HEK293T (cell line): ENCODE results near the gene INPP5A.

Experiments
- CTCF ChIA-PET: fragments of 350-600 bp; formaldehyde crosslinking; extraction: SDS; loops from one replicate; lab custom pipeline; 2021; ENCODE audit warnings: antibody characterized with exemption, inconsistent platforms; lab: Yijun Ruan, JAX
- POLR2A ChIA-PET: fragments of 350-600 bp; formaldehyde crosslinking; extraction: SDS; loops from one replicate; lab custom pipeline; 2020; ENCODE audit warnings: antibody characterized with exemption, inconsistent platforms; lab: Yijun Ruan, JAX
- DNase-seq: peaks from one replicate; pipeline ENCODE4 v3.0.0; 2012; ENCODE audit warnings: mixed read lengths; ENCODE audit errors: extremely low spot score
- ARNT ChIP-seq: fragments of 450-650 bp; IDR thresholded peaks from 2 replicates; pipeline ENCODE4 v1.6.1; 2017; ENCODE audit warnings: mild to moderate bottlenecking
- BHLHE40 ChIP-seq: fragments of 450-650 bp; IDR thresholded peaks from 2 replicates; pipeline ENCODE4 v1.6.1; 2016; ENCODE audit warnings: mild to moderate bottlenecking, moderate library complexity, borderline replicate concordance
- CTBP1 ChIP-seq: fragments of 450-650 bp; IDR thresholded peaks from 2 replicates; pipeline ENCODE4 v1.6.1; 2016; ENCODE audit warnings: borderline replicate concordance
- ELF4 ChIP-seq: fragments of 450-650 bp; IDR thresholded peaks from 2 replicates; pipeline ENCODE4 v1.6.1; 2017; ENCODE audit warnings: antibody characterized with exemption
- FOXA1 ChIP-seq: fragments of 450-650 bp; IDR thresholded peaks from 2 replicates; pipeline ENCODE4 v1.6.1; 2016; ENCODE audit warnings: mild to moderate bottlenecking
- FOXK2 ChIP-seq: fragments of 450-650 bp; IDR thresholded peaks from 2 replicates; pipeline ENCODE4 v1.6.1; 2016; ENCODE audit warnings: mild to moderate bottlenecking
- FOXM1 ChIP-seq: fragments of 450-650 bp; IDR thresholded peaks from 2 replicates; pipeline ENCODE4 v1.6.1; 2017; ENCODE audit warnings: mild to moderate bottlenecking, borderline replicate concordance
- HDGF ChIP-seq: fragments of 450-650 bp; IDR thresholded peaks from 2 replicates; pipeline ENCODE4 v1.6.1; 2017; ENCODE audit warnings: antibody characterized with exemption, borderline replicate concordance
- L3MBTL2 ChIP-seq: fragments of 450-650 bp; conservative IDR thresholded peaks from 2 replicates; pipeline ENCODE4 v1.6.1; 2016; ENCODE audit warnings: mild to moderate bottlenecking
- LEF1 ChIP-seq: fragments of 450-650 bp; IDR thresholded peaks from 2 replicates; pipeline ENCODE4 v1.6.1; 2017; ENCODE audit warnings: mild to moderate bottlenecking, borderline replicate concordance
- NFRKB ChIP-seq: fragments of 450-650 bp; IDR thresholded peaks from 2 replicates; pipeline ENCODE4 v1.6.1; 2016; ENCODE audit warnings: mild to moderate bottlenecking, moderate library complexity
- SP1 ChIP-seq: fragments of 450-650 bp; IDR thresholded peaks from 2 replicates; pipeline ENCODE4 v1.6.1; 2017
- SUZ12 ChIP-seq: fragments of 450-650 bp; IDR thresholded peaks from 2 replicates; pipeline ENCODE4 v1.6.1; 2016; ENCODE audit warnings: mild to moderate bottlenecking
- TARDBP ChIP-seq: fragments of 450-650 bp; IDR thresholded peaks from 2 replicates; pipeline ENCODE4 v1.6.1; 2016
- ZNF384 ChIP-seq: fragments of 450-650 bp; IDR thresholded peaks from 2 replicates; pipeline ENCODE4 v1.6.1; 2016
- TF ChIP-seq, protein P1 (sequence below): fragments of 450-650 bp; IDR thresholded peaks from 2 replicates; pipeline ENCODE4 v1.6.1; 2016

The INPP5A gene

DNA sequence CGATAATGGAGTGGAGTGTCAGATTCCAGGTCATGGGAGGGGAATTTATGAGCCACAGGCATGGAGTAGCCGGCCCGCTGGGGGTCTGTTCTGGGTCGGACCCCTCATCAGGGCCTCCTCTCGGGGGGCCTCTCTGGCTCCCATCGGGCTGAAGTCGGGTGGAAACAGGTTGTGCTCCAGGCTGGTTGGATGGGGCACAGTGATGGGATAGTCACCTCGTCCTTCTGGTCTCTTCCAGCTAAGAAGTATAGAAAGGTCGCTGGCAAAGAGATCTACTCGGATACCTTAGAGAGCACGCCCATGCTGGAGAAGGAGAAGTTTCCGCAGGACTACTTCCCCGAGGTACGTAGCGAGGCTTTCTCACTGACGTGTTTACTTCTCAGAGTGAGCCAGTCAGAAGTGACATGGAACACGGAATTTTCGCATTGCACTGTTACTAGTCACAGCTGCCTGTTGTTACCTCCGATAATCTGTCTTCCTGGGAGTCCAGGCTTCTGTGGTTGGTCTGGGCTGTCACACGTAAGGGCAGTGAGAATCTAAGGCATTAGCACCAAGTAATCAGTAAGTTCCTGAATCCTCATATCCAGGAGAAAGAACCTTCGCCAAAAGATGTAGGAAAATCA, 160.1 kb downstream of the INPP5A start:
- TF ChIP-seq ZNF384, result no peak
- no peak for TF ChIP-seq BHLHE40
- no peak for TF ChIP-seq FOXM1
- no peak for TF ChIP-seq CTBP1
- no peak for TF ChIP-seq SP1
- TF ChIP-seq TARDBP, result no peak
- no peak for TF ChIP-seq LEF1
- ChIA-PET CTCF (interaction anchor here (1.3 kb wide), 1 partner anchor 12 kb away, joined by 6 read pairs; no protein-coding TSS in a partner anchor), POLR2A (no interaction called here)
- no peak for DNase-seq

DNA sequence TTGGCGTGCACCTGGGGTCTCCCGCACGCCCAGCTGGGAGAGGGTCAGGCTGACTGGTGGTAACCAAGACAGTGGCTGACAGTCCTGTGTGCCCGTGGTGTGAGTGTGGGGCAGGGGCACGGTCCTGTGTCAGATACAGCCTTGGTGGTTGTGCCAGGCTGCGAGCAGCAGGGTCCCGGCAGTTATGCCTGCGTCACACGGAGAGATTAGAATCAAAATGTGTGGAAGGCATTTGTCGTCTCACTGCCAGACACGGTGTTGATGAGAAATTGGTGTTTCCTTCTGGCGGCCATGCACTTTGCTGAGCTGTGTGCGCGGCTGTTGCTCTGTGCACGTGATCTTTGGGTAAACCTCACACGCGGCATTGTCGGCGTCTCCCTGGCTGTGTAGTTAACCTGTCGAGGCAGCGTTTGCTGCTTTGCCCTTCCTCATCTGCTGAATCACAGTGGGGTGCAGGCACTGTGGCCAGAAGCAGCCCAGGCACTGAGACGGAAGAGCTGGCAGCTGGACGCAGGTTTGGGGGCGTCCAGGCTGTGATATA, 160.7 kb downstream of the INPP5A start:
- ChIA-PET CTCF (no interaction called here), POLR2A (no interaction called here)
- DNase-seq, result no peak
- TF ChIP-seq FOXK2, result no peak
- TF ChIP-seq, protein P1, sequence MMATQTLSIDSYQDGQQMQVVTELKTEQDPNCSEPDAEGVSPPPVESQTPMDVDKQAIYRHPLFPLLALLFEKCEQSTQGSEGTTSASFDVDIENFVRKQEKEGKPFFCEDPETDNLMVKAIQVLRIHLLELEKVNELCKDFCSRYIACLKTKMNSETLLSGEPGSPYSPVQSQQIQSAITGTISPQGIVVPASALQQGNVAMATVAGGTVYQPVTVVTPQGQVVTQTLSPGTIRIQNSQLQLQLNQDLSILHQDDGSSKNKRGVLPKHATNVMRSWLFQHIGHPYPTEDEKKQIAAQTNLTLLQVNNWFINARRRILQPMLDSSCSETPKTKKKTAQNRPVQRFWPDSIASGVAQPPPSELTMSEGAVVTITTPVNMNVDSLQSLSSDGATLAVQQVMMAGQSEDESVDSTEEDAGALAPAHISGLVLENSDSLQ, result no peak
- no peak for TF ChIP-seq SP1
- no peak for TF ChIP-seq SUZ12
- no peak for TF ChIP-seq TARDBP
- no peak for TF ChIP-seq CTBP1
- TF ChIP-seq ZNF384, result no peak
- no peak for TF ChIP-seq FOXM1
- no peak for TF ChIP-seq ARNT
- no peak for TF ChIP-seq LEF1
- TF ChIP-seq BHLHE40, result no peak
- no peak for TF ChIP-seq FOXA1
- no peak for TF ChIP-seq NFRKB
- TF ChIP-seq L3MBTL2, result no peak

DNA sequence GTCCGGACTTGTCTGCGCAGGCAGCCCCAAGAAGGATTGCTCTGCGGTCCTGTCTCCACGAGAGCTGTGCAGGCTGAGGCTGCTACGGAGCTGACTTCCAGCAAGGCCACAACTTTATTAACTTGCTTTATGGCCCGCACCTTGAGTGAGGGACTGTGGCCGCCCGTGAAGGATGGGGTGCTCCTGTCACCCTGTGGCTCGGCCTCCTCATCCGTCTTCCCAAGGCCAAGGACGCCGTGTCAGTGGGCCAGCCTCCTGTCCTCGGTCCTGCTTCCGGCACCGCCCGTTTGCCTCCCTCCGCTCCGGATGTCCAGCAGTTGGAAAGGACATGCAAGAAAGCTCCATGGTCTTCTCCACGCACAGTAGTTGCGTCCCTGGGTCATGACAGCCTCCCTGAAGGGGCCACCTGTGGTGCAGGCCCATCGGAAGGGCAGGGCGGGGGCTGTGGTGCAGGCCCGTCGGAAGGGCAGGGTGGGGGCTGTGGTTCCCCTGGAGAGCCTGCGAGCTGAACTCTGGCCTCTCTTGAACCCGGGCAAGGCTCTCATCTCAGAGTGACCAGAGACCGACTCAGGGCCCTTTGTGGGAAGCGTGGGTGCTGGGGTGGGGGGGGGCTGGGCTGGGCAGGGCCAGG, 161.3 kb downstream of the INPP5A start:
- ChIA-PET CTCF (no interaction called here), POLR2A (no interaction called here)
- no peak for DNase-seq
- no peak for TF ChIP-seq CTBP1

DNA sequence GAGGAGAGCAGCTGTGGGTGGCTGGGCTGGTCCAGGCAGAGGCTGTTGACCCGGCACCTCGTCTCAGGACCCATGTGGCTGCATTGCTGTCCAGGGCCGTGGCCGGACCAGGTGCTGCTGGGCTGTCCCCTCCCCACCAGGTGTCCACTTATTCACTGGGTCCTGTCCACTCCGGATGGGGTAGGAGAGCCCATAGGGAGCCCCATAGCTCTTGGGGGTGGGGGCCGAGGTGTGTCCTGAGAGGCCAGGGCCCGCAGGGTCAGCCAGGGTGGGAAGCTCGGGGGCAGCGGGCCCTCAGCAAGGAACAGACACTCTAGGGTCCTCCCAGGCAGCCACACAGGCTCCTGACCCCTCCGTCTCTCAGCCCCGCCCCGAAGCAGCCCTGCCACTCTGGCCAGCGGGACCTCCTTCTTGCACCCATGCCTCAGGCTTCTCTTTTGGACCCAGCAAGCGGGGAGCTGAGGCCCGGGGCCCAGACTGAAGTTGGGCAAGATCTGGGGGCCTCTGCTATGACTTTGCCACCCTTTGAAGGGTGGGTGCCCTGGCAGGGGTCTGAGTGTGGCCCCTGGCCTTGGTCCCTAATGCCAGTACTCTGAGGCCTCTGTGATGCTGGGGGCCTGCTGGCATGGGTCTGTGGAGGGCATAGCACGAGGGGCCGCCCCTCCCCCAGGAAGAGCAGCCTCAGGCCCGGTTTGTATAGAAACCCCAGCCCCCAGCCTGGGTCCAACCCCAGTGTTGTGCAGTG, 162.0 kb downstream of the INPP5A start:
- no peak for DNase-seq
- CTCF ChIA-PET, result no interaction called here
- TF ChIP-seq HDGF, result no peak
- no peak for TF ChIP-seq CTBP1
- no peak for TF ChIP-seq L3MBTL2
- TF ChIP-seq SP1, result no peak
- no peak for TF ChIP-seq ARNT
- TF ChIP-seq BHLHE40, result no peak
- POLR2A ChIA-PET, result no interaction called here

DNA sequence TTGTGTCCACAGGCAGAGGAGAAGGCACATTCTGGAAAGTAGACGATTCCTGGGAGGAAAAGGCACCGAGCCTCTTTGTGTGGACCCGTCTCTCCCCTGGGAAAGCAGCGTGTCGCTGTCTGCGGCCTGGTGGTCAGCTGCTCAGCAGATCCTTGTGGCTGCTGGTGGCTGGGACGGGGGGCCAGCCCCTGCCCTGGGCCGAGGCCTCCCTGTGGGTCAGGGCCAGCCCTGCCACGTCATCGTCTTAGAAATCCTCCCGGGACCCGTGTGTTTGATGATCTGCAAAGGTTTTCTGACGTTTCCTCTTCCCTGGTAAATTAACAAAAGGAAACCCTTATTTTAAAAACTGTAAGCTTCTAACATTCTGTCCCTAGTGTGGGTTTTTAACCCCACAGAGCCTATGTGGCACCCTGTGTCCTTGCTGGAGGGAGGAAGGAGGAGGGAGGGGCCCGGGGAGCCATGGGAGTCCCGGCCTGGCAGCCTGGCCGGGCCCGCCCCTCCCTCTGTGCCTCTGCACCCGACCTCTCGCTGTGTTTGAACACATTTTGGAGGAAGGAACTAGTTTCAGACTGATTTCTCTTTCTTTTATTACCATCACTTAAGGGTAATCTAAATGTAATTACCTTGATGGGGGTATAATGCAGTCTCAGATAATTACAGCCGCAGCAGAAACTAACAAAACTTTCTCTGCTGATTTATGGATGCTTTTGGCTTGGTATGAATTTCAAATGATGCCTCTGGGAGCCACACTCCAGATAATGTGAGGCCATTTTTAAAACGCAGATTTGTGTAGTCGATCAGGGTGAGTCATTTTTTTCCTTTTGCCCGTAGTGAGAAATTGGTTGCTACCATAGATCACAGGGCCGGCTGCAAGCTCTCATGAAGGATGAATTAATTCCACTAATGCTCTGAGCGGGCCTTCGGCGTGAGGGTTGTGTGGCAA, 162.8 kb downstream of the INPP5A start:
- peak; percentile 80 for DNase-seq
- POLR2A ChIA-PET, result no interaction called here
- TF ChIP-seq, protein P1, result peak; percentile 84
- TF ChIP-seq SUZ12 (no peak), ARNT (no peak), NFRKB (no peak), BHLHE40 (no peak), LEF1 (no peak), FOXA1 (no peak), ZNF384 (no peak), CTBP1 (peak; percentile 69; the same call in 1 of the 2 replicates), SP1 (no peak), HDGF (no peak), FOXK2 (no peak), ELF4 (no peak), TARDBP (no peak), FOXM1 (no peak; the same call in 1 of the 2 replicates), L3MBTL2 (no peak)
- CTCF ChIA-PET, result no interaction called here

DNA sequence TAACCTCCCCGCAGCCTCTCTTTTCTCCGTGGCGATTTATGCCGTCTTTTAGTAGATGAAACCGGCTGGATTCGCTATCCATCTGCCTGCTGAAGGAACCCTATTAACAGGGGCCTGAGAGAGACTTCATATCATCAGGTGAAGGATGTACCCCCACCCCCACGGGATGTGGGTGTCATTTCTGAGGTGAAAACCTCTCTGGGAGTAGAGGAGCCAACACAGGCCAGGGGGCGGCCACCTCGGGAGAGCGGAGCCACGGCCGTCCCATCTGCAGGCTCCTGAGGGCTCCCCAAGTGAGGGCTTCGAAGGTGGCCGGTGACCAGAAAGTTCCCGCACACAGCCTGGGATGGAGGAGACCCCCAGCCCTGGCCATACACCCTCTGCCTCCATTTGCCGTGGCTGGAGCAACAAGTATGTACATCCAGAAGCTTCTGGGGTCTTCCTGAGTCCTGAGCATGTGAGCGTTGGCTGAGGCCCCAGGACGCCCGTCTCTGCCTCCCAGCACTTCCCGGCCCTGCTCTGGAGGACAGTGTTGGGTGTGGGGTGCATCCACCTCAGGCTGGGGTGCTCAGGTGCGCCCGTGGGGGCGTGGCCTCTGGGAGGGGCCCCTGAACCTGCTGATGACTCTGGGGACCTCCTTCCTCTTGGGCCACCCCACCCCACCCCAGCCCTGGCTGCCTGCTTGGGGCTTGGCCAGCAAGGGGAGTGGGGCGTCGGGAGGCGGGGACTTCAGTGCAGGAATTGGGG, 163.7 kb downstream of the INPP5A start:
- POLR2A ChIA-PET, result no interaction called here
- TF ChIP-seq FOXA1 (no peak), CTBP1 (no peak), LEF1 (no peak), HDGF (no peak), ZNF384 (no peak), FOXK2 (no peak), ARNT (no peak), TARDBP (no peak), FOXM1 (no peak), SP1 (no peak), BHLHE40 (no peak), ELF4 (no peak), SUZ12 (no peak)
- no peak for DNase-seq
- CTCF ChIA-PET, result no interaction called here
